ENCODE measurements around the gene STARD13.

- no peak for TF ChIP-seq CTCF (IDR thresholded peaks at IDR 0.05; ENCODE audit: insufficient read depth, low read length, poor library complexity, severe bottlenecking)
- TF ChIP-seq EZH2phosphoT487 (conservative IDR thresholded peaks at IDR 0.05; ENCODE audit: low read length): no peak
Observed at GRCh38 chr13:33164331-33164730, 121.2 kb downstream of the STARD13 start.
